HEK293 (cell line): ENCODE measurements around the gene AIG1.

Source experiments
- CTCF ChIA-PET: fragments of 350-600 bp; formaldehyde crosslinking; extraction: SDS; loops from one replicate; lab custom pipeline; 2021; ENCODE audit warnings: antibody characterized with exemption; lab: Yijun Ruan, JAX
- POLR2A ChIA-PET: fragments of 300-600 bp; formaldehyde crosslinking; extraction: SDS; loops from one replicate; lab custom pipeline; 2020; ENCODE audit warnings: antibody characterized with exemption, inconsistent platforms; lab: Yijun Ruan, JAX
- H3K27ac ChIP-seq: fragments of 200-500 bp; sonication (Bioruptor generic); 2 replicates; pipeline ENCODE4 v1.5.1; 2014; ENCODE audit warnings: low read depth, low read length, control low read depth, inconsistent platforms; ENCODE audit errors: extremely low read depth
- H3K36me3 ChIP-seq, 2 experiments: fragments of 200-500 bp in 1 of 2; sonication (Bioruptor generic) in 1 of 2; 1 replicate in 1 of 2; 2 replicates in 1 of 2; pipeline ENCODE4 v1.5.1; 2014 to 2017; ENCODE audit warnings: inconsistent platforms in 2 of 2, low read length in 2 of 2; ENCODE audit not compliant: control insufficient read depth in 2 of 2, insufficient read depth in 1 of 2
- H3K4me1 ChIP-seq: fragments of 200-500 bp; sonication (Bioruptor generic); 2 replicates; pipeline ENCODE4 v1.5.1; 2014; ENCODE audit warnings: mild to moderate bottlenecking, low read length, inconsistent platforms; ENCODE audit not compliant: control insufficient read depth, insufficient read depth
- H3K4me3 ChIP-seq: 2 replicates; pipeline ENCODE4 v1.5.1; 2011; ENCODE audit warnings: low read depth, mild to moderate bottlenecking, control low read depth, low read length, moderate library complexity
- H3K9me3 ChIP-seq: fragments of 200-500 bp; sonication (Bioruptor generic); 2 replicates; pipeline ENCODE4 v1.5.1; 2014; ENCODE audit warnings: low read depth, low read length, inconsistent platforms; ENCODE audit not compliant: control insufficient read depth, insufficient read depth
- GFI1B ChIP-seq: fragments of 450-650 bp; formaldehyde crosslinking; IDR thresholded peaks from 2 replicates; pipeline ENCODE4 v1.5.1; 2016; ENCODE audit warnings: missing biosample characterization, missing genetic modification characterization
- INSM2 ChIP-seq: fragments of 450-650 bp; formaldehyde crosslinking; IDR thresholded peaks from 2 replicates; pipeline ENCODE4 v1.5.1; 2016; ENCODE audit warnings: missing biosample characterization, missing genetic modification characterization
- KLF10 ChIP-seq: fragments of 450-650 bp; IDR thresholded peaks from 2 replicates; pipeline ENCODE4 v1.5.1; 2018; ENCODE audit warnings: missing biosample characterization, mild to moderate bottlenecking, missing genetic modification characterization
- KLF8 ChIP-seq: fragments of 450-650 bp; formaldehyde crosslinking; IDR thresholded peaks from 2 replicates; pipeline ENCODE4 v1.5.1; 2016; ENCODE audit warnings: missing biosample characterization, missing genetic modification characterization
- MYNN ChIP-seq: fragments of 450-650 bp; formaldehyde crosslinking; IDR thresholded peaks from 2 replicates; pipeline ENCODE4 v1.5.1; 2016; ENCODE audit warnings: missing biosample characterization, missing genetic modification characterization, borderline replicate concordance
- ZNF121 ChIP-seq: fragments of 450-650 bp; formaldehyde crosslinking; IDR thresholded peaks from 2 replicates; pipeline ENCODE4 v1.5.1; 2016; ENCODE audit warnings: missing biosample characterization, missing genetic modification characterization
- ZNF223 ChIP-seq: fragments of 450-650 bp; formaldehyde crosslinking; IDR thresholded peaks from 2 replicates; pipeline ENCODE4 v1.5.1; 2016; ENCODE audit warnings: missing biosample characterization, missing genetic modification characterization
- ZNF274 ChIP-seq, 2 experiments: fragments of 200-500 bp in 1 of 2; fragments of 450-650 bp in 1 of 2; sonication (Bioruptor generic) in 1 of 2; formaldehyde crosslinking in 1 of 2; IDR thresholded peaks; 2 replicates each; pipeline versions ENCODE4 v1.5.1 to v1.6.1; 2014 to 2016; ENCODE audit warnings: borderline replicate concordance in 1 of 2, inconsistent platforms in 1 of 2, low read length in 1 of 2, missing biosample characterization in 1 of 2, missing genetic modification characterization in 1 of 2
- ZNF350 ChIP-seq: fragments of 450-650 bp; formaldehyde crosslinking; IDR thresholded peaks from 2 replicates; pipeline ENCODE4 v1.5.0; 2017; ENCODE audit warnings: missing biosample characterization, mild to moderate bottlenecking, missing genetic modification characterization
- ZNF416 ChIP-seq: fragments of 450-650 bp; formaldehyde crosslinking; IDR thresholded peaks from 2 replicates; pipeline ENCODE4 v1.5.1; 2016; ENCODE audit warnings: missing biosample characterization, missing genetic modification characterization
- ZNF423 ChIP-seq: fragments of 450-650 bp; formaldehyde crosslinking; IDR thresholded peaks from 2 replicates; pipeline ENCODE4 v1.5.1; 2016; ENCODE audit warnings: missing biosample characterization, missing genetic modification characterization
- ZNF510 ChIP-seq: fragments of 450-650 bp; formaldehyde crosslinking; IDR thresholded peaks from 2 replicates; pipeline ENCODE4 v1.5.1; 2018; ENCODE audit warnings: mild to moderate bottlenecking, missing genetic modification characterization, missing biosample characterization; ENCODE audit not compliant: insufficient replicate concordance
- ZNF530 ChIP-seq: fragments of 450-650 bp; formaldehyde crosslinking; IDR thresholded peaks from 2 replicates; pipeline ENCODE4 v1.5.1; 2016; ENCODE audit warnings: low read depth, missing biosample characterization, missing genetic modification characterization
- ZNF571 ChIP-seq: fragments of 450-650 bp; formaldehyde crosslinking; IDR thresholded peaks from 2 replicates; pipeline ENCODE4 v1.5.0; 2017; ENCODE audit warnings: missing biosample characterization, missing genetic modification characterization
- ZNF785 ChIP-seq: fragments of 450-650 bp; formaldehyde crosslinking; IDR thresholded peaks from 2 replicates; pipeline ENCODE4 v1.5.1; 2016; ENCODE audit warnings: missing biosample characterization, missing genetic modification characterization
- ZNF843 ChIP-seq: fragments of 450-650 bp; formaldehyde crosslinking; IDR thresholded peaks from 2 replicates; pipeline ENCODE4 v1.5.1; 2016; ENCODE audit warnings: missing biosample characterization, missing genetic modification characterization
- TF ChIP-seq, protein P1 (sequence below): fragments of 450-650 bp; formaldehyde crosslinking; IDR thresholded peaks from 2 replicates; pipeline ENCODE4 v1.5.1; 2016; ENCODE audit warnings: missing biosample characterization, missing genetic modification characterization
- TF ChIP-seq, protein P2 (sequence below): fragments of 450-650 bp; formaldehyde crosslinking; IDR thresholded peaks from 2 replicates; pipeline ENCODE4 v1.5.1; 2016; ENCODE audit warnings: missing biosample characterization, missing genetic modification characterization
- TF ChIP-seq, protein P3 (sequence below): IDR thresholded peaks from 2 replicates; pipeline ENCODE4 v1.6.1; 2011; ENCODE audit warnings: mild to moderate bottlenecking, low read depth, low read length, borderline replicate concordance
- TF ChIP-seq, protein P4 (sequence below): fragments of 450-650 bp; formaldehyde crosslinking; conservative IDR thresholded peaks from 2 replicates; pipeline ENCODE4 v1.5.1; 2016; ENCODE audit warnings: low read depth, missing biosample characterization, missing genetic modification characterization

The AIG1 gene

GRCh38 chr6:143050509-143050908, 10.2 kb upstream of the AIG1 start:
- H3K4me1 ChIP-seq = no peaks in the 10 kb centered on the region
- H3K9me3 ChIP-seq = no peaks in the 10 kb centered on the region
- H3K27ac ChIP-seq = no peak overlapping the region
- H3K36me3 ChIP-seq = no peaks in the 10 kb centered on the region
- POLR2A ChIA-PET = no interaction called here
- H3K4me3 ChIP-seq = no peak overlapping the region
- CTCF ChIA-PET = interaction anchor here (0.6 to 1.2 kb wide), 3 partner anchors 16 to 358 kb away, joined by 4 to 5 read pairs (median 4); no protein-coding TSS in a partner anchor
- TF ChIP-seq ZNF423 (tag by site-specific recombination) = no peak
- no peak for TF ChIP-seq ZNF350
- TF ChIP-seq, protein P1, sequence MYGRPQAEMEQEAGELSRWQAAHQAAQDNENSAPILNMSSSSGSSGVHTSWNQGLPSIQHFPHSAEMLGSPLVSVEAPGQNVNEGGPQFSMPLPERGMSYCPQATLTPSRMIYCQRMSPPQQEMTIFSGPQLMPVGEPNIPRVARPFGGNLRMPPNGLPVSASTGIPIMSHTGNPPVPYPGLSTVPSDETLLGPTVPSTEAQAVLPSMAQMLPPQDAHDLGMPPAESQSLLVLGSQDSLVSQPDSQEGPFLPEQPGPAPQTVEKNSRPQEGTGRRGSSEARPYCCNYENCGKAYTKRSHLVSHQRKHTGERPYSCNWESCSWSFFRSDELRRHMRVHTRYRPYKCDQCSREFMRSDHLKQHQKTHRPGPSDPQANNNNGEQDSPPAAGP (tag by site-specific recombination) = no peak
- TF ChIP-seq GFI1B = no peak
- no peak for TF ChIP-seq KLF8 (tag by site-specific recombination)
- no peak for TF ChIP-seq ZNF785 (tag by site-specific recombination)
- no peak for TF ChIP-seq ZNF223
- no peak for TF ChIP-seq ZNF416 (tag by site-specific recombination)
- TF ChIP-seq ZNF571 = no peak
- no peak for TF ChIP-seq ZNF843 (tag by site-specific recombination)
- no peak for TF ChIP-seq ZNF530 (tag by site-specific recombination)
- TF ChIP-seq INSM2 (tag by site-specific recombination) = no peak
- TF ChIP-seq ZNF510 (tag by site-specific recombination) = no peak
- TF ChIP-seq MYNN = no peak
- TF ChIP-seq, protein P2, sequence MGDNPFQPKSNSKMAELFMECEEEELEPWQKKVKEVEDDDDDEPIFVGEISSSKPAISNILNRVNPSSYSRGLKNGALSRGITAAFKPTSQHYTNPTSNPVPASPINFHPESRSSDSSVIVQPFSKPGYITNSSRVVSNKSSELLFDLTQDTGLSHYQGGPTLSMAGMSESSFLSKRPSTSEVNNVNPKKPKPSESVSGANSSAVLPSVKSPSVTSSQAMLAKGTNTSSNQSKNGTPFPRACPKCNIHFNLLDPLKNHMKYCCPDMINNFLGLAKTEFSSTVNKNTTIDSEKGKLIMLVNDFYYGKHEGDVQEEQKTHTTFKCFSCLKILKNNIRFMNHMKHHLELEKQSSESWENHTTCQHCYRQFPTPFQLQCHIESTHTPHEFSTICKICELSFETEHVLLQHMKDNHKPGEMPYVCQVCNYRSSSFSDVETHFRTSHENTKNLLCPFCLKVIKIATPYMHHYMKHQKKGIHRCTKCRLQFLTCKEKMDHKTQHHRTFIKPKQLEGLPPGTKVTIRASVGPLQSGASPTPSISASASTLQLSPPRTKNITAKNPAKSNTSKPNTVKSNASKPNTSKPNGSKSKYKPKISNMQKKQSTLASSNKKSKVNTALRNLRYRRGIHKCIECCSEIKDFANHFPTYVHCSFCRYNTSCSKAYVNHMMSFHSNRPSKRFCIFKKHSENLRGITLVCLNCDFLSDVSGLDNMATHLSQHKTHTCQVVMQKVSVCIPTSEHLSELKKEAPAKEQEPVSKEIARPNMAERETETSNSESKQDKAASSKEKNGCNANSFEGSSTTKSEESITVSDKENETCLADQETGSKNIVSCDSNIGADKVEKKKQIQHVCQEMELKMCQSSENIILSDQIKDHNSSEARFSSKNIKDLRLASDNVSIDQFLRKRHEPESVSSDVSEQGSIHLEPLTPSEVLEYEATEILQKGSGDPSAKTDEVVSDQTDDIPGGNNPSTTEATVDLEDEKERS (tag by site-specific recombination) = no peak
- TF ChIP-seq, protein P3, sequence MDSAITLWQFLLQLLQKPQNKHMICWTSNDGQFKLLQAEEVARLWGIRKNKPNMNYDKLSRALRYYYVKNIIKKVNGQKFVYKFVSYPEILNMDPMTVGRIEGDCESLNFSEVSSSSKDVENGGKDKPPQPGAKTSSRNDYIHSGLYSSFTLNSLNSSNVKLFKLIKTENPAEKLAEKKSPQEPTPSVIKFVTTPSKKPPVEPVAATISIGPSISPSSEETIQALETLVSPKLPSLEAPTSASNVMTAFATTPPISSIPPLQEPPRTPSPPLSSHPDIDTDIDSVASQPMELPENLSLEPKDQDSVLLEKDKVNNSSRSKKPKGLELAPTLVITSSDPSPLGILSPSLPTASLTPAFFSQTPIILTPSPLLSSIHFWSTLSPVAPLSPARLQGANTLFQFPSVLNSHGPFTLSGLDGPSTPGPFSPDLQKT = no peak
- TF ChIP-seq ZNF274 (IDR thresholded peaks at IDR 0.05; ENCODE audit: low read length) = no peak
- no peak for TF ChIP-seq ZNF274 (tag by site-specific recombination; IDR thresholded peaks at IDR 0.05; ENCODE audit: borderline replicate concordance)

DNA sequence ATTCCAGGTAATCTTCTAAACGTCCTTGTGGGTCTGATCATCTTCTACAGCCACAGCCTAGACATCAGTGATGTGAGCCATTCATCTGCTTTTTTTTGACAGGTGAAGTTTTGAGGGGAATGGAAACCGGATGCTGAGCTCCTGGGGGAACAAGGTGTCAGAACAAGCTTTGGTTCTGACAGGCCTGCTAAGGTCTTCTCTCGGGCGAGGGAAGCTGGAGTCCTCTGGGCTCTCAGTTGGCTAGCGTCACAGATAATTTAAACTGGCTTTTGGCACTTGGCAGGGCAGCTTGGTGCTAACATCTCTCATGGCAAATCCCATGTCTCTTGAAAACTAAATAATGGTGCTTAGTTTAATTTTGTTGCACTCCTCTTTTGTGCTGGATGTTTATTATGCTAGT, 8.4 kb upstream of the AIG1 start:
- CTCF ChIA-PET = interaction anchor here (0.8 kb wide), 1 partner anchor 175 kb away, joined by 4 read pairs; no protein-coding TSS in a partner anchor
- H3K36me3 ChIP-seq = no peaks in the 10 kb centered on the region
- H3K4me1 ChIP-seq = no peaks in the 10 kb centered on the region
- no peak for TF ChIP-seq KLF10 (tag by site-specific recombination)
- TF ChIP-seq, protein P4, sequence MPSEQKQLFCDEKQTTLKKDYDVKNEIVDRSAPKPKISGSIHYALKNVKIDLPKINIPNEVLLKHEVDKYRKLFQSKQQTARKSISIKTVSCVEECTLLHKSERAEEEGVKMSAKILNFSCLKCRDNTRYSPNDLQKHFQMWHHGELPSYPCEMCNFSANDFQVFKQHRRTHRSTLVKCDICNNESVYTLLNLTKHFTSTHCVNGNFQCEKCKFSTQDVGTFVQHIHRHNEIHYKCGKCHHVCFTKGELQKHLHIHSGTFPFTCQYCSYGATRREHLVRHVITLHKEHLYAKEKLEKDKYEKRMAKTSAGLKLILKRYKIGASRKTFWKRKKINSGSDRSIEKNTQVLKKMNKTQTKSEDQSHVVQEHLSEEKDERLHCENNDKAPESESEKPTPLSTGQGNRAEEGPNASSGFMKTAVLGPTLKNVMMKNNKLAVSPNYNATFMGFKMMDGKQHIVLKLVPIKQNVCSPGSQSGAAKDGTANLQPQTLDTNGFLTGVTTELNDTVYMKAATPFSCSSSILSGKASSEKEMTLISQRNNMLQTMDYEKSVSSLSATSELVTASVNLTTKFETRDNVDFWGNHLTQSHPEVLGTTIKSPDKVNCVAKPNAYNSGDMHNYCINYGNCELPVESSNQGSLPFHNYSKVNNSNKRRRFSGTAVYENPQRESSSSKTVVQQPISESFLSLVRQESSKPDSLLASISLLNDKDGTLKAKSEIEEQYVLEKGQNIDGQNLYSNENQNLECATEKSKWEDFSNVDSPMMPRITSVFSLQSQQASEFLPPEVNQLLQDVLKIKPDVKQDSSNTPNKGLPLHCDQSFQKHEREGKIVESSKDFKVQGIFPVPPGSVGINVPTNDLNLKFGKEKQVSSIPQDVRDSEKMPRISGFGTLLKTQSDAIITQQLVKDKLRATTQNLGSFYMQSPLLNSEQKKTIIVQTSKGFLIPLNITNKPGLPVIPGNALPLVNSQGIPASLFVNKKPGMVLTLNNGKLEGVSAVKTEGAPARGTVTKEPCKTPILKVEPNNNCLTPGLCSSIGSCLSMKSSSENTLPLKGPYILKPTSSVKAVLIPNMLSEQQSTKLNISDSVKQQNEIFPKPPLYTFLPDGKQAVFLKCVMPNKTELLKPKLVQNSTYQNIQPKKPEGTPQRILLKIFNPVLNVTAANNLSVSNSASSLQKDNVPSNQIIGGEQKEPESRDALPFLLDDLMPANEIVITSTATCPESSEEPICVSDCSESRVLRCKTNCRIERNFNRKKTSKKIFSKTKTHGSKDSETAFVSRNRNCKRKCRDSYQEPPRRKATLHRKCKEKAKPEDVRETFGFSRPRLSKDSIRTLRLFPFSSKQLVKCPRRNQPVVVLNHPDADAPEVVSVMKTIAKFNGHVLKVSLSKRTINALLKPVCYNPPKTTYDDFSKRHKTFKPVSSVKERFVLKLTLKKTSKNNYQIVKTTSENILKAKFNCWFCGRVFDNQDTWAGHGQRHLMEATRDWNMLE = no peak
- TF ChIP-seq ZNF121 = no peak
- TF ChIP-seq, all 188 proteins: peak for 0
- H3K9me3 ChIP-seq = no peaks in the 10 kb centered on the region
- H3K4me3 ChIP-seq = no peak overlapping the region
- POLR2A ChIA-PET = no interaction called here
- H3K27ac ChIP-seq = no peak overlapping the region
